Lung microvascular endothelial cell (primary cell): Measurements from ENCODE around the gene KIF26B. TPM values are rescaled to one million over a fixed set of nuclear protein-coding genes. Genes with fewer than 3 reads are reported as not detected.
A peak's percentile ranks its signal among the peaks of the same experiment; 100 is the strongest.

Experiments used
- DNase-seq, 2 donors: peaks; one replicate each; pipeline versions ENCODE4 v3.0.0 to v3.0.0-alpha.2; 2010; ENCODE audit warnings: low read depth in 2 of 2
- total RNA-seq: library from RNA; depleted of rRNA; stranded (reverse); fragments of >200 nt; gene quantifications from 2 replicates; pipeline ENCODE4 v1.2.1, GENCODE V29; 2014

KIF26B gene
- total RNA-seq, 1 donor from 2014 or later: 1.4 TPM

DNA sequence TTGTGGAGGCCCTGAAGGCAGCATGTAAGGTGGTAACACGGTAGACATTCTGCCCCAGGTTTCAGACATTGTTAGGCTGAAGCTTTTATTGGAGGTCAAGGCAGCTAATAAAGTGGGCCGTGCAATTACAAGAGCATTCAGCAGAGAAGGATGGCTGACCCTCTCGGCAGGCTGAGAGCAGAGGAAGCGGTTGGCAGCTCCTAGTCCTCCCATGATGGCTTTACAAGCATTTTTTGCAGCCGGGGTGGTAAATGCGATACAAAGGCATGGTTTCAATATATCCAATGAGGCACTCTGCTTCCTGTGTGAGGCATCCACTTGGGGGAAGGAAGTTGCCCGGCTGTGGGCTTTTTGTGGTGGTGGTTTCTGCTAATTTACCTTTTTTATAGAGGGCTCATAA, 14.6 kb downstream of the KIF26B start:
- no peak for DNase-seq

- no peak for DNase-seq
Measured at GRCh38 chr1:245172026-245172425, 17.2 kb downstream of the KIF26B start.

GRCh38 chr1:245172829-245173228, 18.0 kb downstream of the KIF26B start:
- no peak for DNase-seq

DNA sequence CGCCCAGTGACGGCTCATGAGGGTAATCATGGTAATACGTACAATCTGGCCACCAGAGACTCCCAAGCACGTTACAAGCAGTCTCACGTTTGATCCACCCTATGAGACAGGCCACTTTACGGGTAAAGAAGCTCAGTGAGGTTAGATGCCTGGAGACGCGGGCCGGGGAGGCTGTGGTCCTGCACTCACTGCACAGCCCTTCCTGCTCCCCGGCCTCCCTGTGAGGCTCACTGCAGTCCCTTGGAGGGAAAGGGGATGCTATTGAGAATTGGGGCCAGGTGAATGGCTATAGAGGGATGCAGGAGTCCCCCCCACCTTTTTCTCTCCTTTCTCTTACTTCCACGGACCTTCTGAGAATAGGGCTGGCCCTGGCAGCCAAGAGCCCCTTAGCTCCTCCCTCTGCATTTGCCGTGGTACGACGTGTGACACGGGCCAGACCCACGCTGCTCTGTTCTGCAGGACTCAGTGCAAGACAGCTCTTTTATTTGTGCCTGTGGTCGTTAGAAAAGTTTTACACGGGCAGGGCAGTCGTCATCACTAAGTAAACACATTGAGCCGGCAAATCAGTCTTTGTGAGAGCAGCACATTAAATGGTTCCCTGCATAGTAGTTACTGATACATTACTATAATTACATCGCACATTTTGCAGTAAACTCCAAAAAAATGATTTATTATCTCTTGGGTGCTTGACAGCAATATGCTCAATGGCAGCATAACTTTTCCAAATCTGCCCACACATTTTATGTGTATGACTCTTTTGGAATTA, 18.8 kb downstream of the KIF26B start:
- DNase-seq: no peak

- peak; percentile 31 to 70 for DNase-seq
Measured at GRCh38 chr1:245177071-245177900, 22.5 kb downstream of the KIF26B start.

- DNase-seq: no peak
Measured at GRCh38 chr1:245179706-245180105, 24.9 kb downstream of the KIF26B start.

- peak; percentile 22 to 82 for DNase-seq
Measured at GRCh38 chr1:245180496-245181157, 25.8 kb downstream of the KIF26B start.

- no peak for DNase-seq
Measured at GRCh38 chr1:245181158-245181517, 26.4 kb downstream of the KIF26B start.

DNA sequence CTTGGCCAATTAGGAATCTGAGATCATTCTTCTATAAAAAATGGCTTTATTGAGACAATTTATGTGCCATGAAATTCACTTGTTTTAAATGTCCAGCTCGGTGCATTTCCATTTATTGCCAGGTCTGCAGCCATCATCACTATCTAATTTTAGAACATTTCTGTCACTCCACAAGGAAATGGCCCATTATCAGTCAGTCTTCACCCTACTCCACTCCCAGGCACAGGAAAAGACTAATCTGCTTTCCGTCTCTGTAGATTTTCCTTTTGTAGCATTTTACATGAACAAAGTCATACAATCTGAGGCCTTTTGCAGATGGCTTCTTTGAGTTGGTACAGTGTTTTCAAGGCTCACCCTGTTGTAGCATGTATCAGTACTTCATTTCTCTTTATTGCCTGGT, 27.2 kb downstream of the KIF26B start:
- peak in 1 of 2 donors; percentile 84 for DNase-seq

DNA sequence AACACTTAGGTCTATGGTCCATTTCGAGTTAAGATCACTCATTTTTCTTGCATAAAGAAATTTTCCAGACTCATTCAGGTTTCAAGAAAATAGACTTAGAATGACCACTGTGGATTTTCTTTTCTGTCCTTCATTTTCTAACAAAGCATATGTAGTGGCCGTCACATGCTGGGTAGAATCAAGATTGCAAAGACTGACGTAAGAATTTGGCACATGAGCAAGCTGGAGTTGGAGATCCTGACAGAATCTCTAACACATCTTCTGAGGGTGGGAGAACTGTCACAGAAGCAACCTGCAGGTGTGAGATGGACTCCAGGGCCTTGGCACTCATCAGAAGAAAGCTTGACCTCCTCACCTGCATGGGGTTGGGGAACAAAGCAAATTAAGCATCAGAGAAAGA, 28.6 kb downstream of the KIF26B start:
- no peak for DNase-seq

DNA sequence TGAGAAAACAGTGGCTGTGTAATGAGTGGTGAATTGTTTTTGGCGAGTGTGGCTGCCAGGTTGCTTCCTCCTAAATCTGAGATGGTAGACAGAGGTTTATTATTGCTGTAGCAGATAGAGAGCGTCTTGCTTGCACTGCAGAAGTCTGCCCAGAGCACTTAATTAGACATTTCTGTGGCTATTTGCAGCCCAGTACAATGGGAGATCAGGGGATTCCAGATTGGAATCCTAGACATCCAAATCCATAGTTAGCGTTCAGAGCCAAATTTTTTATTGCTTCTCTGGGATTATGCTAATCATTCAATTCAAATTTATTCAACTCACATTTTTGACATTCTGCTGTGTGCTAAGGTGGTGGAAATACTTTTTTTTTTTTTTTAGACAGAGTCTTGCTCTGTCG, 30.0 kb downstream of the KIF26B start:
- DNase-seq: no peak

DNA sequence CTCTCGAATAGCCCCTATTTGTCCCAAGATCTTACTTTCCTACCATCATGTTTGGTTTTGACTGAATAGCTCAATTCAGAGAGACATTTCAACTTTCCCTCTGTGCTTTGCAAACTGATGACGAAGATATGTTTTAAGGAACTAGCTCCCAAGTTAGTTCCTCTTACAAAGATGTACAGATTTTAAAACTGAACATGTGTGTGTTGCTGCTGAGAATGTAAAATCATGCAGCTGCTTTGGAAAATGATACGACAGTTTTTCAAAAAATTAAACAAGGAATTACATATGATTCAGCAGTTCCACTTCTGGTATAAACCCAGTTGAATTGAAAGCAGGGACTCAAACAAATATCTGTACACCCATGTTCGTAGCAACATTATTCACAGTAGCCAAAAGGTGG, 33.6 kb downstream of the KIF26B start:
- DNase-seq: no peak

- no peak for DNase-seq
Measured at GRCh38 chr1:245195398-245195797, 40.6 kb downstream of the KIF26B start.

DNA sequence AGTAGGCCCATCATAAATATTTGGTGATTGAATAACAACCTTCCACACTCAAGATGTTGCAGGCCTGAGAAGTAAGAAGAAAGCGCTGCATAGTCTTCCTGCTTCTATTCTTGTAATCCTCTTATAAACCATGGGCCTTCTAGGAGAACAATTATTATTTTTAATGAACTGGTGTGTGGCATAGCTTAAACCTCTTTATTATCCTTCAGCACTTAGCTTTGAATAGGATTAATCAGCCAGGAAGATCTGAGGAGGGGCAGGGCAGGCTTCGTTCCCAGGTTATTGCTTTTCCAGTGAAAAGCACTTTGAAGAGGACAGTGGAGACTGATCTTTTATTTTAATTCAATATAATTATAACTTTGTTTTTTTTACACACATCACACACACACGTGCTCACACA, 42.3 kb downstream of the KIF26B start:
- DNase-seq: no peak

GRCh38 chr1:245197911-245198379, 43.2 kb downstream of the KIF26B start:
- DNase-seq: peak; percentile 9 to 28

DNA sequence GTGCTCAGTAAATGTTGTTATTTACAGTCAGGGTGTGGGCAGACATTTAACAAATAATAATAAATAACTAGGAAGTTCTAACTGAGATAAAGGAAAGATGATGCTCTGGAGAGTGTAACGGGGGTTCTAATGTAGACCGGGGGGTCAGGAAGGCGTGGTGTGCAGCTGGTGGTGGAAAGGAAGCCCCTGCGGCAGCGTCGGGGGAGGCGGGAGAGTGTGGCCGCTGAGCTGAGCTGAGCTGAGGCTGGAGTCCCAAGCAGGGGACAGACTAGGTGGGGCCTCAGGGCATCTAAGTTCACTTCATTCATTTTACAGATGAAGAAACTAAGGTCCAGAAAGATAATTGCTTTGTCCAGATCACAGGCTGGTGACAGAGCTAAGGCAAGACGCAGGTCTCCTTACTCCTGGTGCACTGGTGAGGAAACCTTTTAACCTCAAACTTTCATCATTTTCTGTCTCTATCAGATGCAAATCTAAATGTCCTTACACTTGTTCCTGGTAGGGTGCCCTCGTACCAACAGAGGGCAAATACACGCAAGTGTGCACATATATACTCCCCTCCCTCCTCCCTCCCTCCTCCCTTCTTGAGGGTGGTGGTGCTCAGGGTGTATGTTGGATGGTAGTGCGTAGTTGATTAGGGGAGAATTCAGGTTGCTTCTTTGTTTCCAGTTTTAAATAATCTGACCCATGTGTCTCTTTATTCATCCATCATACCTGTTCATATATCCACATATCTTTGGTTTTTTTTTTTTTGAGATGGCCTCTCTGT, 44.1 kb downstream of the KIF26B start:
- DNase-seq: no peak

DNA sequence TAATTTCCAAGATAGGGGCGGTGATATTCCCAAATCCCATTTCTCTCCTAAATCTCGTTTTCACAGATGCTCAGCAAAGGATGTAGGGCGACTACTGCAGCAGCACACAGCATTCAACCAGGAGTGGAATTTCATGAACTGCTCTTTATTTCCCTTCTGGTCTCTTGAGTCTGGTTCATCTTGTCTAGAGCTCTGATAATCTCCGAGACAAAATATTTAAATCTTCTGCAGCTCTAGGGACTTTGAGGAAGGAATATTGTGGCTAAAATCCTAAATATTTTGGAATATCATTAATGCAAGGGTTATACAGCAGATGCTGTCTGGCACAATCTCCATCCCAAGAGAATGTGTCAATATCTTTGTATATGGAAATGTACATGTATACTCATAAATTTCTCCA, 45.4 kb downstream of the KIF26B start:
- DNase-seq: no peak

GRCh38 chr1:245201201-245201600, 46.4 kb downstream of the KIF26B start:
- DNase-seq: no peak

- DNase-seq: no peak
Measured at GRCh38 chr1:245201827-245202226, 47.0 kb downstream of the KIF26B start.

GRCh38 chr1:245205396-245205795, 50.6 kb downstream of the KIF26B start:
- DNase-seq: no peak

- no peak for DNase-seq
Measured at GRCh38 chr1:245205864-245206263, 51.1 kb downstream of the KIF26B start.
